Esophagus (tissue), 2 donors: ENCODE measurements around the gene SLC35F4. TPM values are rescaled to one million over a fixed set of nuclear protein-coding genes. Genes with fewer than 3 reads are reported as not detected.

Experiments
- H3K27ac ChIP-seq, 2 donors: one replicate each; pipeline ENCODE4 v1.5.1; 2013; ENCODE audit warnings: low read depth in 2 of 2, mild to moderate bottlenecking in 2 of 2, inconsistent platforms in 1 of 2, low read length in 1 of 2, moderate library complexity in 1 of 2
- H3K27me3 ChIP-seq, 2 donors: one replicate each; pipeline ENCODE4 v1.6.1; 2013; ENCODE audit warnings: low read length in 2 of 2, control low read depth in 1 of 2, mild to moderate bottlenecking in 1 of 2; ENCODE audit not compliant: insufficient read depth in 2 of 2, control insufficient read depth in 1 of 2
- H3K36me3 ChIP-seq, 2 donors: one replicate each; pipeline ENCODE4 v1.6.1; 2013; ENCODE audit warnings: low read length in 1 of 2; ENCODE audit not compliant: control insufficient read depth in 2 of 2, insufficient read depth in 2 of 2
- H3K4me1 ChIP-seq, 2 donors: one replicate each; pipeline ENCODE4 v1.6.1; 2013; ENCODE audit warnings: low read length in 1 of 2; ENCODE audit not compliant: control insufficient read depth in 2 of 2, insufficient read depth in 2 of 2
- H3K4me3 ChIP-seq, 2 donors: one replicate each; pipeline ENCODE4 v1.5.1; 2013; ENCODE audit warnings: low read length in 2 of 2, mild to moderate bottlenecking in 2 of 2, low read depth in 1 of 2, moderate library complexity in 1 of 2
- H3K9me3 ChIP-seq, 2 donors: one replicate each; pipeline ENCODE4 v1.6.1; 2013; ENCODE audit warnings: mild to moderate bottlenecking in 2 of 2, low read depth in 1 of 2, low read length in 1 of 2, moderate library complexity in 1 of 2; ENCODE audit not compliant: control insufficient read depth in 2 of 2, insufficient read depth in 1 of 2
- WGBS, 2 donors: extraction: QIAGEN DNeasy Blood & Tissue Kit; methylation state at CpG; one replicate each; pipeline ENCODE4 v1.1.7; 2013; 5-methylcytosine and 5-hydroxymethylcytosine counted together
- polyA plus RNA-seq, 2 donors: library from polyadenylated mRNA; stranded (reverse); fragments of 200-250 nt; gene quantifications; one replicate each; pipeline ENCODE4 v1.2.3, GENCODE V29; 2013
- donor health status: healthy with polysubstance abuse.
- donor health status: Bipolar disorder and iron deficiency.

Gene SLC35F4
- polyA plus RNA-seq, 2 donors = not detected

GRCh38 chr14:57875985-57876384 is 10.1 kb upstream of the SLC35F4 start:
- no peaks in the 10 kb centered on the region for H3K4me1 ChIP-seq

GRCh38 chr14:57875296-57875695 is 9.4 kb upstream of the SLC35F4 start:
- peaks cover 0 to 2% of the 10 kb centered on the region in 2 donors for H3K36me3 ChIP-seq
- H3K27me3 ChIP-seq = peaks cover 0 to 2% of the 10 kb centered on the region in 2 donors
- no peaks in the 10 kb centered on the region for H3K9me3 ChIP-seq
- no peak overlapping the region for H3K4me3 ChIP-seq
- no peak overlapping the region for H3K27ac ChIP-seq
- 66 to 76% methylated on average over 3 of the region's 3 CpGs for WGBS, 2 donors
- no peaks in the 10 kb centered on the region for H3K4me1 ChIP-seq

More at GRCh38 chr14:57875985-57876384, 10.1 kb upstream of the SLC35F4 start:
- H3K36me3 ChIP-seq = peaks cover 0 to 2% of the 10 kb centered on the region in 2 donors
- H3K9me3 ChIP-seq = no peaks in the 10 kb centered on the region
- WGBS, 2 donors = 60 to 74% methylated on average over 2 of the region's 2 CpGs
- peaks cover 0 to 2% of the 10 kb centered on the region in 2 donors for H3K27me3 ChIP-seq
- no peak overlapping the region for H3K27ac ChIP-seq
- H3K4me3 ChIP-seq = no peak overlapping the region

- Histone ChIP-seq H3K4me3 (no peak overlapping the region), H3K36me3 (peaks cover 0 to 2% of the 10 kb centered on the region in 2 donors), H3K27me3 (peaks cover 0 to 2% of the 10 kb centered on the region in 2 donors), H3K4me1 (no peaks in the 10 kb centered on the region), H3K27ac (no peak overlapping the region), H3K9me3 (no peaks in the 10 kb centered on the region)
- 52 to 53% methylated on average over 2 of the region's 2 CpGs for WGBS, 2 donors
Observed at GRCh38 chr14:57871459-57872080, 5.7 kb upstream of the SLC35F4 start.

DNA sequence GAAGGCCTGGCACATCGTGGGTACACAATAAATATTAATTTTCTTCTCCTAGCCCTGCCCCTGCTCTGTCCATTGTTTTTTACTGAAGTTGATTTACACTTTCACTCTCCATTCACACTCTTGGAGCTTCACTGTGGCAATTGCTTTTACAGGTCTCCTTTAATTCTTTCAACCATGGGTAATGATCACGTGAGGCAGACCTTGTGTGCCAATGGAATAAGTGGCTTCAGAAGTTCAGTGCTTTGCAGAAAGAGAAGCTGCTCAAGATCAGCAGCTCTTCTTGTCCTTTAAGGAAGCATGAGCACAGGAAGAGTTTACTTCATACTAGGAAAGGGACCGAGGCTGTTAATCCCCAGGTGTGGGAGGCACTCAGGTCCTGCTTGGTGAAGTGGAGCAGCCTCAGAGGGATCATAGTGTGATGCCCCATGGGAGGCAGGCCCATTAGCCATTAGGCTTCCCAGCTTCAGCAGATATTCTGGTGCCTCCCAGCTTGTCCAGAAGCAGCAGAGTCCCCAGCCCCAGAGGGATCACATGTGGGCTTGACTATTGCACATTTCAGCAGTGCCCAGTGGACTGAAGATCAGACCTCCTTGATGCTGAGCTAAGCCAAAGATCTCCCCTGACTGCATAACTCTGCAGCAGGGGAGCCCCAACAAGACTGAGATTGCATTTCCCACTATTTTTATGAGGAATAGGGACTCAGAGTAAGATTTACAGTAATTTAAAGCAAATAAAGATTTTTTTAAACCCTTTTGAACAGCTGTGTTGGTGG is 5.0 kb upstream of the SLC35F4 start:
- Histone ChIP-seq H3K4me1 (peaks cover 0 to 1% of the 10 kb centered on the region in 2 donors), H3K27ac (no peak overlapping the region), H3K9me3 (no peaks in the 10 kb centered on the region), H3K36me3 (peaks cover 0 to 2% of the 10 kb centered on the region in 2 donors), H3K27me3 (peaks cover 2 to 4% of the 10 kb centered on the region in 2 donors), H3K4me3 (no peak overlapping the region)
- WGBS, 2 donors = 45 to 47% methylated on average over 3 of the region's 3 CpGs

- peaks cover 0 to 2% of the 10 kb centered on the region in 2 donors for H3K36me3 ChIP-seq
- H3K4me1 ChIP-seq = peaks cover 5 to 10% of the 10 kb centered on the region in 2 donors
- H3K27me3 ChIP-seq = peaks cover 6 to 15% of the 10 kb centered on the region in 2 donors
- H3K9me3 ChIP-seq = no peaks in the 10 kb centered on the region
- H3K4me3 ChIP-seq = no peak overlapping the region
- no peak overlapping the region for H3K27ac ChIP-seq
Observed at GRCh38 chr14:57869617-57870016, 3.7 kb upstream of the SLC35F4 start.

GRCh38 chr14:57866199-57866705 is 360 bp upstream of the SLC35F4 start:
- H3K36me3 ChIP-seq = no peaks in the 10 kb centered on the region
- WGBS, 2 donors = 18 to 21% methylated on average over 19 of the region's 19 CpGs
- H3K9me3 ChIP-seq = no peaks in the 10 kb centered on the region
- H3K27me3 ChIP-seq = peaks cover 9 to 17% of the 10 kb centered on the region in 2 donors
- H3K4me3 ChIP-seq = no peak overlapping the region
- H3K4me1 ChIP-seq = peaks cover 5 to 10% of the 10 kb centered on the region in 2 donors
- H3K27ac ChIP-seq = no peak overlapping the region

DNA sequence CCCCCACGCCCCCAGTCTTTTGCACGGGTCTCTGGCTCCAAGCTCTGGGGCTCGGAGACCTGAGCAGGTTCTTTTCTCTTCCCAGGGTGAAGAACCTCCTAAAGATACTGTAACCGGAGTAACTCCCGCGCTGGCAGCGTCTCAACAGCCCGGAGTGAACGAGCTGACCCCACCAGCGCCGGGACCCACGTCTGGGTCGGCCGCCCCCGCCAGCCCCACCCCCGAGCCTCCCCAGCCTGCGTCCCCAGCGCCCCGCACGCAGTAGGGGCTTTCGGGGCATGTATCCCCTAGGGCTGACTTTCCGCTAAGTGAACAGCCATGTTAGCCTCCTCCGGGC is 858 bp downstream of the SLC35F4 start:
- WGBS, 2 donors = 5 to 6% methylated on average over 23 of the region's 23 CpGs
- Histone ChIP-seq H3K36me3 (no peaks in the 10 kb centered on the region), H3K27me3 (peaks cover 9 to 17% of the 10 kb centered on the region in 2 donors), H3K27ac (no peak overlapping the region), H3K4me3 (no peak overlapping the region), H3K4me1 (peaks cover 5 to 10% of the 10 kb centered on the region in 2 donors), H3K9me3 (no peaks in the 10 kb centered on the region)

DNA sequence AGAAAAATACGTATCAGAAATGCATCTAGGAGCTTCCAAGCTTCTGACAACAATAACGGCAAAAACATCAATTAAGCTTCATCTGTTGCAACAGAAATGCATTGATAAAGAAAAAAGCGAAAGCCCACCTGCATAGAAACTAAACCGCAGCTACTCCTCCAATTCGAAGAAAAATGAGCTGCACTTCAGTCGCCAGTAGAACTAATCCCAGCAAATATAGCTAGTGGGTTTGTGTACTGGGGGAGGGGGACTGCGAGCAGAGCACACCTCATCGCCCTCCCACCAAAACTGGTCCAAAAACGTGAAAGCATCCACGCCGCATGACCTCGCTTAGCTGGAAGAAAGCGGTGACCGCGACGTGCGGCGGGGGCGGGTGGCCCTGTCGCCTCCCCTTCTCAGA is 1.2 kb downstream of the SLC35F4 start:
- Histone ChIP-seq H3K36me3 (no peaks in the 10 kb centered on the region), H3K4me1 (peaks cover 5 to 10% of the 10 kb centered on the region in 2 donors), H3K9me3 (no peaks in the 10 kb centered on the region), H3K27me3 (peaks cover 9 to 17% of the 10 kb centered on the region in 2 donors), H3K27ac (no peak overlapping the region), H3K4me3 (no peak overlapping the region)
- WGBS, 2 donors = 25 to 26% methylated on average over 15 to 20 of the region's 20 CpGs

DNA sequence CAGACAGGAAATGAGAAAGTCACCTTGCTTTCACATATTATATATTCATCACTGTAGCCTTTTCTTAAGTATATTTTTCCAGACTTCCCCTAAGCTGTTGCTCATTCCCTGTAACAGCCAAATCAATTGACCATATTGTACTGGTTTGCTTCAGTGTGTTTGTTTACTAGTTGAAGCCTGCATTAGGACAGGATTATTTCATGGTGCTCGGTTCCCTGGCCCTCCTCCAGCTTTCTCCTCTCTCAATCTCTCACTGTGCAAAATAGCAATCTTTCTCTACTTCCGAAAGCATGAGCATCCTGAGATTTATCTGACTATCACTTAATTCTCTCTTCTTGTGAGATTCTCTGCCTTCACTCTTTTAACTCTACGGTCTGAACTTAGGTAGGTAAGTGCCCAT is 2.4 kb downstream of the SLC35F4 start:
- Histone ChIP-seq H3K9me3 (no peaks in the 10 kb centered on the region), H3K4me1 (peaks cover 5 to 10% of the 10 kb centered on the region in 2 donors), H3K27me3 (peaks cover 9 to 17% of the 10 kb centered on the region in 2 donors), H3K27ac (no peak overlapping the region), H3K4me3 (no peak overlapping the region), H3K36me3 (no peaks in the 10 kb centered on the region)
- 61 to 66% methylated on average over 3 of the region's 3 CpGs for WGBS, 2 donors
